Measurements from ENCODE around the gene MAN2B2. TPM values are rescaled to one million over a fixed set of nuclear protein-coding genes. Genes with fewer than 3 reads are reported as not detected.

Gene MAN2B2
- total and polyA plus RNA-seq, 2 donors from 2014 or later, result 19.9 to 34.3 TPM

DNA sequence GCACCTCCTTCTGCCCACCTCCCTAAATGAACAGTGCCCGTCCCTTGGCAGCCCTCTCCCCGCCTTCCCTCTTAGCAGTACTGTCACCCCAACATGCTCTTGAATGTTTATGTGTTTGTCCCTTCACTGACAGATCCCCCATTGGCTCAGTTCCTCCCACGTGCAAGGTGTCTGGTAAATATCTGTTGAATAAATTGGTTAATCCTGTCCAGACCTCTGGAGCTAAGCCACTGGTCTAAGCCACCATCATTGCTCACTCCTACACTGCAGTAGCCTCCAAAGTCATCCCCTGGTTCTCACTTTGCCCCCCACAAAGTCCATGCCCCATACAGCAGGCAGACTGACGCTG, 26.1 kb upstream of the MAN2B2 start:
- intact Hi-C loops (cut with DNase I), result no loop called here
- H3K27me3 ChIP-seq (ENCODE audit: control insufficient read depth, insufficient read depth, low read length), result no peaks in the 10 kb centered on the region

DNA sequence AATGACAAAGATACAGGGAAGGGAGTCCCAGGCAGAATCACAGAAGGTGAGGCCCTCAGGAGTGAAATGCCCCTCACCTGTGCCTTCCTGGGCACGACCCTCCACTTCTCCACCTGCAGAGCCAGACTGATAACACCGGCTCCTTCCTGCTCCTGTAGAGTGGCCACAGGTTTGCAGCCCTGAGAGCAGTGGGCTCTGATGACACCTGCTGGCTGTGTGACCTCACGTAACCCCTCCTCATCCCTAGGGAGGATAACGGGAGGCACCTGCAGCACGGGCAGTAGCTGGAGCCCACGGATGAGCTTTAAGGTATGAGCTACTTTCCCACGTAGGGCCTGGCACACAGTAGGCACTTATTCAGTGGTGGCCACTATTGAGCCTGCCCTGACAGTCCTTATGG, 25.5 kb upstream of the MAN2B2 start:
- DNase-seq (no peak), FAIRE-seq (no peak)
- Histone ChIP-seq H3K9ac (ENCODE audit: low read length in 3 of 3) (no peak overlapping the region), H3K4me3 (ENCODE audit: low read length in 3 of 3) (no peak overlapping the region), H3K36me3 (ENCODE audit: control insufficient read depth in 2 of 3, insufficient read depth in 3 of 3, low read length in 3 of 3) (no peaks in the 10 kb centered on the region), H3K9me3 (ENCODE audit: control insufficient read depth in 2 of 3, insufficient read depth in 1 of 3, low read length in 3 of 3) (peaks cover 0 to 6% (median 6%) of the 10 kb centered on the region in 3 donors), H3K27me3 (ENCODE audit: control insufficient read depth, insufficient read depth, low read length) (no peaks in the 10 kb centered on the region), H3K27ac (ENCODE audit: low read depth in 2 of 2, low read length in 2 of 2) (no peak overlapping the region), H3K4me1 (ENCODE audit: control insufficient read depth in 2 of 3, insufficient read depth in 2 of 3, low read depth in 1 of 3, low read length in 3 of 3) (no peaks in the 10 kb centered on the region)
- intact Hi-C loops (cut with DNase I), result no loop called here
- TF ChIP-seq, protein P1, sequence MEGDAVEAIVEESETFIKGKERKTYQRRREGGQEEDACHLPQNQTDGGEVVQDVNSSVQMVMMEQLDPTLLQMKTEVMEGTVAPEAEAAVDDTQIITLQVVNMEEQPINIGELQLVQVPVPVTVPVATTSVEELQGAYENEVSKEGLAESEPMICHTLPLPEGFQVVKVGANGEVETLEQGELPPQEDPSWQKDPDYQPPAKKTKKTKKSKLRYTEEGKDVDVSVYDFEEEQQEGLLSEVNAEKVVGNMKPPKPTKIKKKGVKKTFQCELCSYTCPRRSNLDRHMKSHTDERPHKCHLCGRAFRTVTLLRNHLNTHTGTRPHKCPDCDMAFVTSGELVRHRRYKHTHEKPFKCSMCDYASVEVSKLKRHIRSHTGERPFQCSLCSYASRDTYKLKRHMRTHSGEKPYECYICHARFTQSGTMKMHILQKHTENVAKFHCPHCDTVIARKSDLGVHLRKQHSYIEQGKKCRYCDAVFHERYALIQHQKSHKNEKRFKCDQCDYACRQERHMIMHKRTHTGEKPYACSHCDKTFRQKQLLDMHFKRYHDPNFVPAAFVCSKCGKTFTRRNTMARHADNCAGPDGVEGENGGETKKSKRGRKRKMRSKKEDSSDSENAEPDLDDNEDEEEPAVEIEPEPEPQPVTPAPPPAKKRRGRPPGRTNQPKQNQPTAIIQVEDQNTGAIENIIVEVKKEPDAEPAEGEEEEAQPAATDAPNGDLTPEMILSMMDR (IDR thresholded peaks at IDR 0.05; ENCODE audit: borderline replicate concordance, extremely low read depth, insufficient read depth), result no peak

More for the DNA sequence above, 26.1 kb upstream of the MAN2B2 start:
- DNase-seq (no peak), FAIRE-seq (no peak)
- TF ChIP-seq, protein P1 (IDR thresholded peaks at IDR 0.05; ENCODE audit: borderline replicate concordance, extremely low read depth, insufficient read depth), result no peak
- Histone ChIP-seq H3K4me3 (ENCODE audit: low read length in 3 of 3) (no peak overlapping the region), H3K4me1 (ENCODE audit: control insufficient read depth in 2 of 3, insufficient read depth in 2 of 3, low read depth in 1 of 3, low read length in 3 of 3) (no peaks in the 10 kb centered on the region), H3K9me3 (ENCODE audit: control insufficient read depth in 2 of 3, insufficient read depth in 1 of 3, low read length in 3 of 3) (peaks cover 0 to 6% (median 6%) of the 10 kb centered on the region in 3 donors), H3K27ac (ENCODE audit: low read depth in 2 of 2, low read length in 2 of 2) (no peak overlapping the region), H3K36me3 (ENCODE audit: control insufficient read depth in 2 of 3, insufficient read depth in 3 of 3, low read length in 3 of 3) (no peaks in the 10 kb centered on the region), H3K9ac (ENCODE audit: low read length in 3 of 3) (no peak overlapping the region)

GRCh38 chr4:6549890-6550620, 24.9 kb upstream of the MAN2B2 start:
- TF ChIP-seq, protein P1 (IDR thresholded peaks at IDR 0.05; ENCODE audit: borderline replicate concordance, extremely low read depth, insufficient read depth), result no peak
- H3K9me3 ChIP-seq (ENCODE audit: control insufficient read depth in 2 of 3, insufficient read depth in 1 of 3, low read length in 3 of 3), result peaks cover 0 to 6% (median 6%) of the 10 kb centered on the region in 3 donors
- no peaks in the 10 kb centered on the region for H3K36me3 ChIP-seq (ENCODE audit: control insufficient read depth in 2 of 3, insufficient read depth in 3 of 3, low read length in 3 of 3)
- H3K27ac ChIP-seq (ENCODE audit: low read depth in 2 of 2, low read length in 2 of 2), result no peak overlapping the region
- intact Hi-C loops (cut with DNase I), result no loop called here
- H3K27me3 ChIP-seq (ENCODE audit: control insufficient read depth, insufficient read depth, low read length), result no peaks in the 10 kb centered on the region
- no peak overlapping the region for H3K4me3 ChIP-seq (ENCODE audit: low read length in 3 of 3)
- no peak overlapping the region for H3K9ac ChIP-seq (ENCODE audit: low read length in 3 of 3)
- FAIRE-seq (no peak), DNase-seq (peak in 1 of 5 donors; percentile 23)
- no peaks in the 10 kb centered on the region for H3K4me1 ChIP-seq (ENCODE audit: control insufficient read depth in 2 of 3, insufficient read depth in 2 of 3, low read depth in 1 of 3, low read length in 3 of 3)

All from kidney (tissue), 14 donors.